Omental fat pad (tissue), 4 donors: ENCODE results near the gene TRAK1. TPM values are rescaled to one million over a fixed set of nuclear protein-coding genes. Genes with fewer than 3 reads are reported as not detected.

Experiments used
- ATAC-seq: fragments of 150-250 bp; one replicate; pipeline ENCODE4 v1.9.1; 2016; ENCODE audit warnings: mild to moderate bottlenecking, moderate library complexity; ENCODE audit not compliant: low FRiP score
- DNase-seq: peaks from one replicate; pipeline ENCODE4 v3.0.0-alpha.2; 2019; ENCODE audit warnings: low spot score
- CTCF ChIP-seq, 3 donors: fragments of 450-650 bp; IDR thresholded peaks; one replicate each; pipeline ENCODE4 v1.5.1; 2016 to 2017; ENCODE audit warnings: antibody characterized with exemption in 3 of 3, mild to moderate bottlenecking in 3 of 3, moderate library complexity in 2 of 3
- total RNA-seq, 4 donors: library from RNA; depleted of rRNA; stranded (reverse); fragments of >200 nt; gene quantifications; one replicate each; pipeline ENCODE4 v1.1.0, GENCODE V29; 2016

TRAK1 gene
- total RNA-seq, 4 donors from 2014 or later: 21.4 to 42.9 (median 37.0) TPM

GRCh38 chr3:42222942-42223693 is 132.0 kb downstream of the TRAK1 start:
- ATAC-seq (no peak), DNase-seq (no peak)
- no peak for TF ChIP-seq CTCF (IDR thresholded peaks at IDR 0.05)

GRCh38 chr3:42224178-42224577 is 133.0 kb downstream of the TRAK1 start:
- no peak for ATAC-seq
- TF ChIP-seq CTCF (IDR thresholded peaks at IDR 0.05): no peak
- DNase-seq: no peak

- TF ChIP-seq CTCF (IDR thresholded peaks at IDR 0.05): no peak
- DNase-seq (no peak), ATAC-seq (no peak)
These were observed 133.7 kb downstream of the TRAK1 start for GRCh38 chr3:42224658-42225421.

- ATAC-seq (no peak), DNase-seq (no peak)
- no peak for TF ChIP-seq CTCF (IDR thresholded peaks at IDR 0.05)
These were observed 134.6 kb downstream of the TRAK1 start for GRCh38 chr3:42225486-42226363.

- no peak for ATAC-seq
- TF ChIP-seq CTCF (IDR thresholded peaks at IDR 0.05): no peak
These were observed 135.6 kb downstream of the TRAK1 start for GRCh38 chr3:42226470-42227425.

GRCh38 chr3:42228796-42229195 is 137.6 kb downstream of the TRAK1 start:
- TF ChIP-seq CTCF (IDR thresholded peaks at IDR 0.05): no peak
- no peak for DNase-seq
- no peak for ATAC-seq

More at GRCh38 chr3:42226470-42227425, 135.6 kb downstream of the TRAK1 start:
- DNase-seq: no peak
